SK-N-SH treated with all-trans-retinoic acid at 6 μM for 48 hours (cell line): Measurements from ENCODE around the gene WDR59.

ENCODE experiments used
- ARNTL ChIP-seq: fragments of 450-650 bp; formaldehyde crosslinking; IDR thresholded peaks from 2 replicates; pipeline ENCODE4 v1.5.0; 2020; ENCODE audit warnings: low read depth, mild to moderate bottlenecking, moderate library complexity, borderline replicate concordance
- CSDC2 ChIP-seq: fragments of 250-450 bp; sonication (Bioruptor Pico); IDR thresholded peaks from 2 replicates; pipeline ENCODE4 v1.5.0; 2020; ENCODE audit warnings: mild to moderate bottlenecking, moderate library complexity
- CSRNP3 ChIP-seq: fragments of 250-450 bp; sonication (Bioruptor Pico); IDR thresholded peaks from 2 replicates; pipeline ENCODE4 v1.5.1; 2021; ENCODE audit warnings: mild to moderate bottlenecking, moderate library complexity
- ESRRG ChIP-seq: fragments of 250-450 bp; sonication (Bioruptor Pico); IDR thresholded peaks from 2 replicates; pipeline ENCODE4 v1.6.1; 2021; ENCODE audit warnings: mild to moderate bottlenecking
- GLIS3 ChIP-seq: fragments of 250-450 bp; sonication (Bioruptor Pico); IDR thresholded peaks from 2 replicates; pipeline ENCODE4 v1.5.0; 2020; ENCODE audit warnings: mild to moderate bottlenecking, moderate library complexity
- OSR1 ChIP-seq: fragments of 250-450 bp; sonication (Bioruptor Pico); IDR thresholded peaks from 2 replicates; pipeline ENCODE4 v1.8.0; 2022; ENCODE audit warnings: moderate library complexity, mild to moderate bottlenecking, inconsistent platforms
- PATZ1 ChIP-seq: fragments of 250-450 bp; sonication (Bioruptor Pico); IDR thresholded peaks from 2 replicates; pipeline ENCODE4 v1.8.0; 2020; ENCODE audit warnings: mild to moderate bottlenecking, moderate library complexity, borderline replicate concordance
- PPARA ChIP-seq: fragments of 250-450 bp; sonication (Bioruptor Pico); IDR thresholded peaks from 2 replicates; pipeline ENCODE4 v1.5.0; 2020; ENCODE audit warnings: mild to moderate bottlenecking, borderline replicate concordance
- RARB ChIP-seq: fragments of 250-450 bp; sonication (Bioruptor Pico); IDR thresholded peaks from 2 replicates; pipeline ENCODE4 v1.8.0; 2021; ENCODE audit warnings: mild to moderate bottlenecking, moderate library complexity
- ZFP3 ChIP-seq: fragments of 250-450 bp; sonication (Bioruptor Pico); IDR thresholded peaks from 2 replicates; pipeline ENCODE4 v1.5.0; 2020; ENCODE audit warnings: mild to moderate bottlenecking, moderate library complexity
- ZNF70 ChIP-seq: fragments of 450-650 bp; formaldehyde crosslinking; IDR thresholded peaks from 2 replicates; pipeline ENCODE4 v1.5.0; 2020; ENCODE audit warnings: mild to moderate bottlenecking, moderate library complexity

GRCh38 chr16:75019586-75019985 is 34.7 kb upstream of the WDR59 start:
- no peak for TF ChIP-seq PATZ1 (CRISPR knock-in tag)
- no peak for TF ChIP-seq RARB (CRISPR knock-in tag)
- no peak for TF ChIP-seq ESRRG
- TF ChIP-seq GLIS3 (CRISPR knock-in tag) = no peak
- no peak for TF ChIP-seq OSR1 (CRISPR knock-in tag)
- TF ChIP-seq CSDC2 (CRISPR knock-in tag) = no peak
- TF ChIP-seq CSRNP3 (CRISPR knock-in tag) = no peak
- no peak for TF ChIP-seq PPARA (CRISPR knock-in tag)
- TF ChIP-seq ARNTL (CRISPR knock-in tag) = no peak
- no peak for TF ChIP-seq ZFP3 (CRISPR knock-in tag)
- TF ChIP-seq ZNF70 (CRISPR knock-in tag) = no peak
